Cardiac septum (tissue), 1 donor: ENCODE data around the gene PLEKHN1. TPM values are rescaled to one million over a fixed set of nuclear protein-coding genes. Genes with fewer than 3 reads are reported as not detected.
A peak's percentile ranks its signal among the peaks of the same experiment; 100 is the strongest.

Experiments
- DNase-seq: peaks from one replicate; pipeline ENCODE4 v3.0.0-alpha.2; 2020; ENCODE audit warnings: low spot score
- intact Hi-C: fragments of 100-400 bp; cut with DNase I; formaldehyde crosslinking; loops from one replicate; pipeline ENCODE4 v1.14.0; 2022
- long read RNA-seq: library from polyadenylated mRNA; unstranded; transcript quantifications from one replicate; pipeline ENCODE4 v2.0.0, GENCODE V29; 2021
- total RNA-seq: library from RNA; stranded (reverse); fragmentation: NEBNext Ultra II Directional; extraction: Animal tissue kit (Norgen Biotek cat#: 25700); gene quantifications from one replicate; pipeline ENCODE4 v1.2.1, GENCODE V29; 2021
- donor health status: DM: no; HTN: no; CAD: no.

Gene PLEKHN1, protein sequence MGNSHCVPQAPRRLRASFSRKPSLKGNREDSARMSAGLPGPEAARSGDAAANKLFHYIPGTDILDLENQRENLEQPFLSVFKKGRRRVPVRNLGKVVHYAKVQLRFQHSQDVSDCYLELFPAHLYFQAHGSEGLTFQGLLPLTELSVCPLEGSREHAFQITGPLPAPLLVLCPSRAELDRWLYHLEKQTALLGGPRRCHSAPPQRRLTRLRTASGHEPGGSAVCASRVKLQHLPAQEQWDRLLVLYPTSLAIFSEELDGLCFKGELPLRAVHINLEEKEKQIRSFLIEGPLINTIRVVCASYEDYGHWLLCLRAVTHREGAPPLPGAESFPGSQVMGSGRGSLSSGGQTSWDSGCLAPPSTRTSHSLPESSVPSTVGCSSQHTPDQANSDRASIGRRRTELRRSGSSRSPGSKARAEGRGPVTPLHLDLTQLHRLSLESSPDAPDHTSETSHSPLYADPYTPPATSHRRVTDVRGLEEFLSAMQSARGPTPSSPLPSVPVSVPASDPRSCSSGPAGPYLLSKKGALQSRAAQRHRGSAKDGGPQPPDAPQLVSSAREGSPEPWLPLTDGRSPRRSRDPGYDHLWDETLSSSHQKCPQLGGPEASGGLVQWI
- total RNA-seq = not detected
- long read RNA-seq, partial matches to known transcripts = 0 of 1 reads
- long read RNA-seq, other reads (novel, unspliced or antisense) = 1 of 1 reads

DNA sequence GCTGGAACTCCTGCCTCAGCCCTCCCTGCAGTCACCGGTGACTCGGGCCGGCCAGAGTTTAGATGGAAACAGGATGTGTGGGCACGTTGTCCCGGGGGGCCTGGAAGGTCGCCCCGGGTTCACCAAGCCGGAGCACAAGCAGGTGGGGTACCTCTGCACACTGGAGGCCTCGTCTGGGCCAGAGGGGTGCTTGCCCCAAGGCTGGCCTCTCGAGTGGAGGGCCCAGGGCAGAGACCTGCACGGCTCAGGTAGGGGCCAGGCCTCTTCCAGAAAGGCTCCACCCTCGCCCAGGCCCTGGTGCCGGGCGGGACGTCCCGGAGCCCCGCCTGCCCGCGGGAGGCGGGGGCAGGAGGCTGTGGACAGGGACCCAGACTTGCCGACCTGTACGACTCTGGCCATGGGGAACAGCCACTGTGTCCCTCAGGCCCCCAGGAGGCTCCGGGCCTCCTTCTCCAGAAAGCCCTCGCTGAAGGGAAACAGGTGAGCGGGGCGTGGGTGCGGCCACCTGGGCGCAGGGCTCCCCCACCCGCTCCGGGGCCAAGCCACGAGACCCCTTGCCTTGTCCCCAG is at the start of gene PLEKHN1:
TSS of gene PLEKHN1 (plus strand) at position 348 of the 569 bp plus-strand sequence. CDS start at position 398, 50 bp downstream.
- intact Hi-C loops = no loop called here
- DNase-seq = no peak

DNA sequence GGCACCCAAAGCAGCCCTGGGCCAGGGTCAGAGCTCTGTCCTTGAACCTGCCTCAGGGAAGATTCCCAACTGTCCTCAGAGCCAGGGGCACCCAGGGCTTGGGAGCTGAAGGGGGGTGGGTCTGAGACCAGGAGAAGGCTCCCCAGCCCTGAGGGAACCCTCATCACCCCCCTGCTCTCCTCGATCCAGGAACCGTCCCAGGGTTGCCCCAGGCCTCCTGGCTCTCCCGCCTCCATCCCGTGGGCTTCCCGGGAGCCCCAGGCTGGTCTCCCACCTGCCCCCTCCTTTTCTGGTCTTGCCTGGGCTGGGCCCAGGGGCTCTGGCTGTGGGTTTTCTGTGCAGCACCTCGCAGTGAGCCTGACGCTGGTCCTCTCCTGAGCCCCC is 49.2 kb upstream of the PLEKHN1 start:
- no peak for DNase-seq
- intact Hi-C loops = no loop called here

DNA sequence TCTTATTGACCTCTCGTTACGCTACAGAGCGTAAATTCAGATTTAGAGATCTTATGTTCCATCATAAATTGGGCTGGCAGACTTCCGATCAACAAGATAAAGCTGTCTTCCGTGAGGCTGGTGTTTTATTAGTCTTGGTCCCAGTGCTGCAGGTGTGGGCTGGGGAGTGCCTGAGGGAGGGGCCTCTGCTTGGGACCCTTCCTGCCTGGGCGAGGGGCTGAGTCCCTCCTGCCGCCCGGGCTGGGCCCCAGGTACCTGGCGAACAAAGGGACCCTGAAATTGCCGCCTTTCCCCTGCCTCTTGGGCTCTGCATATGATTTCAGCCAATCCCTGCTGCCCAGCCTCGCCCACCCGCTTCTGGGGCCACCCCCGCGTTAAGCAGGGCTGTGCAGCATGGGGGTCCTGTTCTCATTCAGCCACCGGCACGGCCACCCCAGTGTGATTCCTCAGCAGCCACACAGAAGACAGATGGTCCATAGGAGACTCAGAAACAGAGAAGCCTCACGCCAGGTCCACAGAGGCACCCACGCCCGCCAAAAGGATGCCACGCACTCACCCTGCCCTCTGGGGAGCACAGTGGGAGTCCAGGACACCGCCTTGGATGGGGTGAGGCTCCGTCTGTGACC is 48.7 kb upstream of the PLEKHN1 start:
- no peak for DNase-seq
- intact Hi-C loops = no loop called here

- DNase-seq = no peak
- intact Hi-C loops = no loop called here
Measured at GRCh38 chr1:918353-918752, 47.9 kb upstream of the PLEKHN1 start.

DNA sequence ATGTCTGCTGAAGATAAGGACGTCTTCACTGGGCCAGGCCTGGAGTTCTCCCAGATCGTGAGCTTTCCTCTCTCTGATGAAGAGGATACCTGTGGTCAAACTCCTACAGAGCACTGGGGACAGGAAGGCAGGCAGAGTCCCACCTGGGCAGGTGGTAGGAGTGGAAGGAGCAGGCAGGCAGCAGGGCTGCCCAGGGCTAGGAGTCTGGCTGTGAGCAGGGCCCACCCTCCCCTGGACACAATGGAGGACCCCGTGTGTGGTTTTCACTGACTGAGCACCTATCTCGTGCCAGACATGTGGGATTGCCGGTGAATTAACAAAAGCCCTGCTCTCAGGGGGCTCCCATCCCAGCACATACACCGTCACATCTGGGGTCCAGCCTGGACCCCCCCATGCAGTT is 47.4 kb upstream of the PLEKHN1 start:
- intact Hi-C loops = no loop called here

GRCh38 chr1:919271-919872 is 46.9 kb upstream of the PLEKHN1 start:
- intact Hi-C loops = no loop called here

More for the DNA sequence above, 47.4 kb upstream of the PLEKHN1 start:
- DNase-seq = no peak

GRCh38 chr1:920010-920409 is 46.3 kb upstream of the PLEKHN1 start:
- no peak for DNase-seq
- intact Hi-C loops = no loop called here

More at GRCh38 chr1:919271-919872, 46.9 kb upstream of the PLEKHN1 start:
- no peak for DNase-seq

DNA sequence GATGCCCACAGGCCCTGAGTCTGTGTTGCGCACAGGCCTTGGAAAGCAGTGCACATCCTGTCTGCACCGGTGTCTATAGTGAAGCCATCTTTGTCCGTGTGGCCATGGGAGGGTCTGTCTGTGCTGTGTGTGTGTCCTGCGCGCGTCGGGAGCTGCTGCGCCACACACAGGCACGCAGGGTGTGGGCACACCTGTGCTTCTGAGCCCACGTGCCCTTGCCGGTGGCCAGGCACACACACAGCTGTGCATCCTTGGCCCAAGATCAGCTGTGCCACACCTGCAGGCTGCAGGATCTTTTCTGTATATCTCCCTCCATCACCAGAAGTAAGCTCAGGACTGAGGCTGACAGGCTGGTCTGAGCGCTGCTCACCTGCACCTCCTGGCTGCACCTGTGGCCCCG is 45.8 kb upstream of the PLEKHN1 start:
- intact Hi-C loops = no loop called here
- DNase-seq = no peak

GRCh38 chr1:921011-921837 is 45.1 kb upstream of the PLEKHN1 start:
- DNase-seq = no peak
- intact Hi-C loops = no loop called here

DNA sequence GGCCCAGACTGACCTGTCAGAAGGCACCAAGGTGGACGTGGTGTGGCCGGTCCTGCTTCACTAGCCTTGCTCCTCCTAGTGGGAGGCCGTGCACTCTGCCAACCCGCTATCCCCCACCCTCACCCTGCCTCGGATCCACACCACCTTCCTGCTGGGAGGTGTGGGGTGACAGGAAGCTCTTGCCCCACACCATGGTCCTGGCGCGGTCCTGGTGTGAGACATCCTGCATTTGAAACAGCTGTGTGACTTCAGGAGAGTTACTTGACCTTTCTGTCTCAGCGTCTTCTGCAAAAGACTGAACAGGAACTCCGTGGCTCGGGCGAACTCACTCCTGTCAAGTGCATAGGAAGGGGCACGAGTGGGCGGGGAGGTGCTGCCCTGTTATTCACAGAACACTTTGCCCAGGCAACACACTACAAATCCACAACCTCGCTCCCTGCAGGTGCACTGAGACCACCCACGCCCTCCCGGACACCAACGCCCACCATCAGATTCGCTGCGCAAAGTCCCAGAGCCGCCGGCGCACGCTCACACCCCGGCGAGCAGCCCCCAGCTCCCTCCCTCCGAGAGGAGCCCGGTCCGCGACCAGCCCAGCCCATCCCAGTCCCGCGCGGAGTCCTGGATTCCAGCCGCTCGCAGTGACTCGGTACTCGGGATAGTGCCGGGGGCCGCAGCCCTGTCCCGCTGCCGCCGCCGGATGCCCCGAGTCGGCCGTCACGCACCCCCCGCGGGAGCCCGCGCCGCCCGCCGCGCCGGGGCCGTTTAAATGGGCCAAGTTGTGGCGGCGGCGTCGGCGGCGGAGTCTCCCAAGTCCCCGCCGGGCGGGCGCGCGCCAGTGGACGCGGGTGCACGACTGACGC is 42.9 kb upstream of the PLEKHN1 start, which contains the start of gene SAMD11:
TSS of gene SAMD11 (plus strand) at position 793 of the 860 bp plus-strand sequence. CDS start 509 bp downstream, outside the sequence.
- DNase-seq = peak; percentile 84
- intact Hi-C loops = loop anchor here (2.0 kb wide), 1 partner anchor 17 kb away; no protein-coding TSS in a partner anchor

DNA sequence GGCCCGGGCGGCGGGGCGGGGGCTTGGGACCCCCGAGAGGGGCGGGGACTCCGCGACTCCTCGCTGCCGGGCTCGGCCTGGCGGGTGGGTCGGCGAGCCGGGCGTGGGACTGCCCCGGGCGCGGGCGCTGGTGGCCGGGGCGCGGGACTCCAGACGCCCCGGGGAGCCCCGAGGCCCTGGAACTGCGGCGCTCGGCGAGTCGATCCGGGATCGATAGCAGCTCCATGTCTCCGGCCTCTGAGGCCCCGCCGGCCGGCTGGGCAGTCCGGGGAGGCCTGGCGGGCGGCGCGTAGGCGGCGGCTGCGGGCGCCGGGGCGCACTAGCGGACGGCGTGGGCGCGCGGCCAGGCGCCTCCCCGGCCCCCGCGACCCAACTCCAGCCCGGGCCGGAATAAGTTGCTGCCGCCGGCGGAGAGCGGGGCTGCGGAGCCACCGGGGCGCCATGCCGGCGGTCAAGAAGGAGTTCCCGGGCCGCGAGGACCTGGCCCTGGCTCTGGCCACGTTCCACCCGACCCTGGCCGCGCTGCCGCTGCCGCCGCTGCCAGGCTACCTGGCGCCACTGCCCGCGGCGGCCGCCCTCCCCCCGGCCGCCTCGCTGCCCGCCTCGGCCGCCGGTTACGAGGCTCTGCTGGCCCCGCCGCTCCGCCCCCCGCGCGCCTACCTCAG is 42.2 kb upstream of the PLEKHN1 start:
- no peak for DNase-seq
- intact Hi-C loops = loop anchor here (2.0 kb wide), 1 partner anchor 17 kb away; no protein-coding TSS in a partner anchor

DNA sequence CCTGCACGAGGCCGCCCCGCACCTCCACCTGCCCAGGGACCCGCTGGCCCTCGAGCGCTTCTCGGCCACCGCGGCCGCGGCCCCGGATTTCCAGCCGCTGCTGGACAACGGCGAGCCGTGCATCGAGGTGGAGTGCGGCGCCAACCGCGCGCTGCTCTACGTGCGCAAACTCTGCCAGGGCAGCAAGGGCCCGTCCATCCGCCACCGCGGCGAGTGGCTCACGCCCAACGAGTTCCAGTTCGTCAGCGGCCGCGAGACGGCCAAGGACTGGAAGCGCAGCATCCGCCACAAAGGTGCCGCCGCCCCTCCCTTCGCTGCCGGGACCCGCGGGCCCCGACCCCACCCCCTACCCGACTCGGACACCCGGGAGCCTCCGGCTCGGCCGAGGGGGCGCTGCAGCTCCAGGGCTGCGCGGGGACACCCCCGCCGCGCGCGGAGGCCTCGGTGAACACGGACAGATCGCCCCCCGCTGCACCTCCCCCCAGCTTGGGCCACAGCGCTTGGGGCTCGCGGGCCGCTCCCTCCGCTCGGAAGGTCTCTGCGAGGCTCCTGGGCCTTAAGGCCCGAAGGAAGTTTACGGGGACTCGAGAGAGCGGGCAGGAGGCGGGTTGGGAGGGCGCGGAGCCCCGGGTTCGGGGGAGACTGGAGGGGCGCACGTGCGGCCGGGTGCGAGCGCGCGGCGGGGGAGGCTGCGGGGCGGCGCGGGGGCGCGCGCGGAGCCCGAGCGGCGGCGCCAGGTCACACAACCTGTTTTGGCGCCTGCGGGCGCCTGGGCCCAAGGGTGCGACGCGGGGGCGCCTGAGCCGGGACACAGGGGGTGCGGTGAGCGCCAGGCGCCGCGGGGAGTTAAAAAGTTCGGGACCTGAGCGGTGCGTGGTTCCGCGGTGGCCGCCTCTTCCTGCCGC is 41.4 kb upstream of the PLEKHN1 start:
- no peak for DNase-seq
- intact Hi-C loops = no loop called here

- DNase-seq = no peak
- intact Hi-C loops = no loop called here
Measured at GRCh38 chr1:925561-926421, 40.5 kb upstream of the PLEKHN1 start.

DNA sequence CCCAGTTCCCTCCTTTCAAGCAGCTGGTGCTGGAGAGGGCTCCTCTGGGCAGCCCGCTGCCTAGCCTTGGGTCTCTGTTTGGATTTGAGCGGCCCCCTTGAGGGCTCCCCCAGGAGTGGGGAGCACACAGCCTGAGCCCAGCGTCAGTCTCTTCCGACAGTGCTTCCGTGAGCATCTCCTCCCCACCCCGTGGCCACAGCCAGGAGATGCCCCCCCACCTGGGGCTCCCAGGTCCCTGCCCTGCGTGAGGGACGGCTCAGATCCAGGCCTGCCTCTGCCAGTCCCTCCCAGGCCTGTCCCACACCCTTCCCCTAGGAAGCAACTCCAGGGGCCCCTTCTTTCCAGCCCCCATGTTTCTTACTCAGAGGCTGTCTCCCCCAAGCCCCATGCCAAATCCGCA is 39.0 kb upstream of the PLEKHN1 start:
- intact Hi-C loops = no loop called here
- DNase-seq = no peak

GRCh38 chr1:927748-928147 is 38.5 kb upstream of the PLEKHN1 start:
- intact Hi-C loops = no loop called here
- DNase-seq = no peak
